ENCODE results near the gene CPSF7. TPM values are rescaled to one million over a fixed set of nuclear protein-coding genes. Genes with fewer than 3 reads are reported as not detected.

The CPSF7 gene
- total and polyA plus RNA-seq, 10 of the 15 experiments (the other 5 are each of a cell fraction or from before 2014, with no cell fraction given): 14.9 to 93.1 (median 60.9) TPM

GRCh38 chr11:61377461-61378160, 52.2 kb downstream of the CPSF7 start:
- POLR2A ChIA-PET: no interaction called here
- Histone ChIP-seq H3K4me2 (ENCODE audit: control insufficient read depth, insufficient read depth) (no peak overlapping the region), H3K4me1 (ENCODE audit: control insufficient read depth, insufficient read depth, low read length) (no peaks in the 10 kb centered on the region), H3K9ac (ENCODE audit: control insufficient read depth, insufficient read depth, low read length) (no peak overlapping the region), H3K4me3 (no peak overlapping the region), H3K27ac (ENCODE audit: control insufficient read depth, insufficient read depth) (no peak overlapping the region), H3K79me2 (ENCODE audit: control insufficient read depth, insufficient read depth, low read length) (no peaks in the 10 kb centered on the region), H2AFZ (ENCODE audit: control insufficient read depth, low read depth, low read length) (no peak overlapping the region), H3K36me3 (ENCODE audit: control insufficient read depth in 2 of 2, insufficient read depth in 2 of 2, low read length in 1 of 2) (no peaks in the 10 kb centered on the region), H3K9me3 (replicated peaks; ENCODE audit: control insufficient read depth, insufficient read depth, low read length) (no peaks in the 10 kb centered on the region), H4K20me1 (ENCODE audit: control insufficient read depth, insufficient read depth) (no peaks in the 10 kb centered on the region), H3K27me3 (replicated peaks in 1 of 2; ENCODE audit: control insufficient read depth in 2 of 2, insufficient read depth in 2 of 2, low read length in 1 of 2) (no peaks in the 10 kb centered on the region)
- no TSS peak for BruUV-seq (replicated peaks)
- 85% methylated on average over 5 of the region's 6 CpGs for WGBS (ENCODE audit: insufficient coverage, insufficient replicate concordance, low lambda C conversion rate, missing lambda C conversion rate)
- SMC1A ChIA-PET (ENCODE audit: uncharacterized antibody, unreplicated experiment): interaction anchor here (1.4 kb wide), 1 partner anchor 41 kb away, joined by 5 read pairs; no protein-coding TSS in a partner anchor
- no peak for FAIRE-seq
- intact Hi-C loops (cut with micrococcal nuclease; ENCODE audit: unreplicated experiment): no loop called here
- no peak for ATAC-seq
- TF ChIP-seq RUNX3 (IDR thresholded peaks at IDR 0.05; ENCODE audit: low read length): no peak
- TF ChIP-seq RBBP5 (conservative IDR thresholded peaks at IDR 0.05): no peak
- TF ChIP-seq SKIL (IDR thresholded peaks at IDR 0.05; ENCODE audit: low read depth, poor library complexity, severe bottlenecking): no peak
- TF ChIP-seq RB1 (IDR thresholded peaks at IDR 0.05; ENCODE audit: borderline replicate concordance): no peak
- TF ChIP-seq CREM (IDR thresholded peaks at IDR 0.05; ENCODE audit: low read depth): no peak
- no peak for TF ChIP-seq HDAC2 (IDR thresholded peaks at IDR 0.05)
- no peak for TF ChIP-seq MXI1 (IDR thresholded peaks at IDR 0.05; ENCODE audit: low read depth, low read length)
- no peak for TF ChIP-seq SIX5 (IDR thresholded peaks at IDR 0.05; ENCODE audit: low read depth, low read length, severe bottlenecking)
- no peak for TF ChIP-seq ZNF592 (IDR thresholded peaks at IDR 0.05)
- CTCF ChIA-PET: interaction anchor here (1.9 kb wide), 1 partner anchor 41 kb away, joined by 12 read pairs; no protein-coding TSS in a partner anchor
- RAD21 ChIA-PET (ENCODE audit: unreplicated experiment): no interaction called here
- in situ Hi-C loops (cut with MboI): no loop called here
- DNase-seq (ENCODE audit: low read depth, low spot score): no peak
